T-helper 2 cell treated with Interferon-gamma antibody and Interleukin-4, amounts not matched to agents 100 ng/mL and 5 ng/mL, for 36 hours (primary cell): ENCODE results near the gene CARD11. TPM values are rescaled to one million over a fixed set of nuclear protein-coding genes. Genes with fewer than 3 reads are reported as not detected.

ENCODE experiments used
- intact Hi-C: fragments of 100-400 bp; cut with micrococcal nuclease; formaldehyde crosslinking; loops from one replicate; pipeline ENCODE4 v1.15.1; 2023
- total RNA-seq: library from RNA; stranded (reverse); gene quantifications from 2 replicates; pipeline ENCODE4 v1.2.3, GENCODE V29; 2022

The CARD11 gene
- total RNA-seq, 1 donor from 2014 or later: 104 TPM

DNA sequence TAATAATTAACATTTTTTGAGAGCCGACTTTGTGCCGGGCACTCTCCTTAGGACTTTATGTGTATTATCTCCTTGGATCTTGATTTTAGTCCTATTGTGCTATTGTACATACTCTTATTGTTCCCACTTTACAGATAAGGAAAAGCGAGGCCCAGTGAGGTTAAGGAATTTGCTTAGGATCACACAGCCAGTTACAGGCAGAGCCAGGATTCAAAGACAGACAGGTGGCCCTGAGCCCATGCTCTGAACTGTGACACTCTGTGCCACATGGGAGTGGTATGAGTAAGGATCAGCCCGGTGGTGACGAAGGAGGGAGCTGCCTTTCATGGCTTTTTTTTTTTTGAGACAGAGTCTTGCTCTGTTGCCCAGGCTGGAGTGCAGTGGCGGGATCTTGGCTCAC, 183.7 kb downstream of the CARD11 start:
- intact Hi-C loops: loop anchor here (5.0 to 10.0 kb wide), 4 partner anchors 103 to 815 kb away; no protein-coding TSS in a partner anchor

DNA sequence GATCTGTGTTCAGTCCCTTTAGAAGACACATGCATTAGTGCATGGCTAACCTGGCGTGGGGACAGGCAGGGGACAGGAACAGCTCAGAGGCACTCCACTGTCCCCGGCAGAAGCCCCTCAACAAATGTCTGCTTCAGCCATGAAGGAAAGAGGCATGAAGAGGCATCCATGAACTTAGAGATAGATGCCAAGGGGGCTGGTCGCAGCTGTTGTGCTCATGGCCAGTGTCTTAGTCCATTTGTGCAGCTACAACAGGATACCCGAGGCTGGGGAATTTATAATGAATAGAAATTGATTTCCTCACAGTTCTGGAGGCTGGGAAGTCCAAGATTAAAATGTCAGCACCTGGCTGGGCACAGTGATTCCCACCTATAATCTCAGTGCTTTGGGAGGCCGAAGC, 185.0 kb downstream of the CARD11 start:
- intact Hi-C loops: no loop called here

DNA sequence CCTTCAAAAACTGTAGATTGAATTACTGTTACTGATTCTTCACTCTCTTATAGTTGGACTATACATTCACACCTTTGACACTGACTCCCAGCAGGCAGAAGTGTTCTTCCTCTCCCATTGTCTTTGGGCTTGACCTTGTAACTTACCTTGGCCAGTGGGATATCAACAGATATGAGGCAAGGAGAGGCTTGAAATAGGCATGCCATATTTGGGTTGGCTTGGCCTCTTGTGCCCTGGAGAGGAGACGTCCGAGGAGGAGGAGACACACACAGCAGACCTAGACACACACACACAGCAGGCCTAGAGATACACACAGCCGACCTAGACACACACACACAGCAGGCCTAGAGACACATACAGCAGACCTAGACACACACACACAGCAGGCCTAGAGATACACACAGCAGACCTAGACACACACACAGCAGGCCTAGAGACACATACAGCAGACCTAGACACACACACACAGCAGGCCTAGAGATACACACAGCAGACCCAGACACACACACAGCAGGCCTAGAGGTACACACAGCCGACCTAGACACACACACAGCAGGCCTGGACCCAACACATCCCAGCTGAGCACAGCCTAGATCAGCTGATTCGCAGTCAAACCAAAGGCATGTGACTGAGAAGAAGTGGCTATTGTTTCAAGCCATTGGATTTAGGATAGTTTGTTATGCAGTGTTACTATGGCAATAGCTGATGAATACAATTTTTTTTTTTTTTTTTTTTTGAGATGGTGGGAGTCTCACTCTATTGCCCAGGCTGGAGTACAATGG, 187.1 kb downstream of the CARD11 start:
- intact Hi-C loops: no loop called here

Other genes starting within 250 kb of the CARD11 start
- gene GNA12, start 199.6 kb downstream of the CARD11 start, total RNA-seq: 22.4 and 24.1 TPM in 2 replicates